ENCODE measurements around the gene MRPL32. TPM values are rescaled to one million over a fixed set of nuclear protein-coding genes. Genes with fewer than 3 reads are reported as not detected.

The MRPL32 gene
- total RNA-seq, 1 experiment from 2014 or later: 52.8 TPM

DNA sequence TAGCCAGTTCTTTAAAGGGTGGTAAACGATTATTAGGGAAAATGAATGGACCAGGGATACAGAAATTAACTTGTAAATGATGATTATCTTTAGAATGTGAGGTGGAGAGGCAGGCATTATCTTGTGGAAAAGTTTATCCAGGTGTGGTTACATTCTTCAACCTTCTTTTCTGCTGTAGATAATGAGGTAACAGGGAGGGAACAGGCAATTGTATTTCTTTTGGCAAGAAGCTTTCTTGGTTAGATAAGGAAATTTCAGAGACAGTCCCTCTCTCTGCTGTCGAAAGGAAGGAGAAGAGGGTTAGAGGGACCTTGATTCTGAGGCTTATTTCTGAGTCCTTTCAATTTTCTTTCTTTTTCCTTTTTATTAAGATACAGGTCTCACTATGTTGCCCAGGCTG lies 32.1 kb downstream of the MRPL32 start:
- Histone ChIP-seq H3K9me3 (ENCODE audit: control insufficient read depth, insufficient read depth, low read depth, low read length) (no peaks in the 10 kb centered on the region), H3K27me3 (ENCODE audit: control insufficient read depth, insufficient read depth, low read length) (peaks cover 5% of the 10 kb centered on the region; the same call in 1 of the 2 replicates), H3K4me3 (ENCODE audit: low read depth in 2 of 2, low read length in 2 of 2) (no peak overlapping the region), H3K4me1 (ENCODE audit: control insufficient read depth, insufficient read depth, low read length) (no peaks in the 10 kb centered on the region), H3K36me3 (ENCODE audit: control insufficient read depth, insufficient read depth, low read length) (no peaks in the 10 kb centered on the region), H3K27ac (ENCODE audit: low read length) (no peak overlapping the region)
- BruUV-seq (replicated peaks): no TSS peak
- ChIA-PET CTCF (no interaction called here), POLR2A (no interaction called here)
- DNase-seq (ENCODE audit: low read depth, low spot score) (no peak), ATAC-seq (no peak)
- TF ChIP-seq POLR2AphosphoS5 (IDR thresholded peaks at IDR 0.05; ENCODE audit: low read depth, low read length): no peak
- no peak for TF ChIP-seq SIN3A (IDR thresholded peaks at IDR 0.05; ENCODE audit: borderline replicate concordance, insufficient read depth, low read depth, low read length)
- TF ChIP-seq, protein P1, sequence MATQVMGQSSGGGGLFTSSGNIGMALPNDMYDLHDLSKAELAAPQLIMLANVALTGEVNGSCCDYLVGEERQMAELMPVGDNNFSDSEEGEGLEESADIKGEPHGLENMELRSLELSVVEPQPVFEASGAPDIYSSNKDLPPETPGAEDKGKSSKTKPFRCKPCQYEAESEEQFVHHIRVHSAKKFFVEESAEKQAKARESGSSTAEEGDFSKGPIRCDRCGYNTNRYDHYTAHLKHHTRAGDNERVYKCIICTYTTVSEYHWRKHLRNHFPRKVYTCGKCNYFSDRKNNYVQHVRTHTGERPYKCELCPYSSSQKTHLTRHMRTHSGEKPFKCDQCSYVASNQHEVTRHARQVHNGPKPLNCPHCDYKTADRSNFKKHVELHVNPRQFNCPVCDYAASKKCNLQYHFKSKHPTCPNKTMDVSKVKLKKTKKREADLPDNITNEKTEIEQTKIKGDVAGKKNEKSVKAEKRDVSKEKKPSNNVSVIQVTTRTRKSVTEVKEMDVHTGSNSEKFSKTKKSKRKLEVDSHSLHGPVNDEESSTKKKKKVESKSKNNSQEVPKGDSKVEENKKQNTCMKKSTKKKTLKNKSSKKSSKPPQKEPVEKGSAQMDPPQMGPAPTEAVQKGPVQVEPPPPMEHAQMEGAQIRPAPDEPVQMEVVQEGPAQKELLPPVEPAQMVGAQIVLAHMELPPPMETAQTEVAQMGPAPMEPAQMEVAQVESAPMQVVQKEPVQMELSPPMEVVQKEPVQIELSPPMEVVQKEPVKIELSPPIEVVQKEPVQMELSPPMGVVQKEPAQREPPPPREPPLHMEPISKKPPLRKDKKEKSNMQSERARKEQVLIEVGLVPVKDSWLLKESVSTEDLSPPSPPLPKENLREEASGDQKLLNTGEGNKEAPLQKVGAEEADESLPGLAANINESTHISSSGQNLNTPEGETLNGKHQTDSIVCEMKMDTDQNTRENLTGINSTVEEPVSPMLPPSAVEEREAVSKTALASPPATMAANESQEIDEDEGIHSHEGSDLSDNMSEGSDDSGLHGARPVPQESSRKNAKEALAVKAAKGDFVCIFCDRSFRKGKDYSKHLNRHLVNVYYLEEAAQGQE (IDR thresholded peaks at IDR 0.05; ENCODE audit: insufficient read depth in 1 of 2, low read depth in 2 of 2, low read length in 1 of 2): no peak
- no peak for TF ChIP-seq TCF7L2 (IDR thresholded peaks at IDR 0.05; ENCODE audit: low read depth, low read length)
- TF ChIP-seq, protein P2, sequence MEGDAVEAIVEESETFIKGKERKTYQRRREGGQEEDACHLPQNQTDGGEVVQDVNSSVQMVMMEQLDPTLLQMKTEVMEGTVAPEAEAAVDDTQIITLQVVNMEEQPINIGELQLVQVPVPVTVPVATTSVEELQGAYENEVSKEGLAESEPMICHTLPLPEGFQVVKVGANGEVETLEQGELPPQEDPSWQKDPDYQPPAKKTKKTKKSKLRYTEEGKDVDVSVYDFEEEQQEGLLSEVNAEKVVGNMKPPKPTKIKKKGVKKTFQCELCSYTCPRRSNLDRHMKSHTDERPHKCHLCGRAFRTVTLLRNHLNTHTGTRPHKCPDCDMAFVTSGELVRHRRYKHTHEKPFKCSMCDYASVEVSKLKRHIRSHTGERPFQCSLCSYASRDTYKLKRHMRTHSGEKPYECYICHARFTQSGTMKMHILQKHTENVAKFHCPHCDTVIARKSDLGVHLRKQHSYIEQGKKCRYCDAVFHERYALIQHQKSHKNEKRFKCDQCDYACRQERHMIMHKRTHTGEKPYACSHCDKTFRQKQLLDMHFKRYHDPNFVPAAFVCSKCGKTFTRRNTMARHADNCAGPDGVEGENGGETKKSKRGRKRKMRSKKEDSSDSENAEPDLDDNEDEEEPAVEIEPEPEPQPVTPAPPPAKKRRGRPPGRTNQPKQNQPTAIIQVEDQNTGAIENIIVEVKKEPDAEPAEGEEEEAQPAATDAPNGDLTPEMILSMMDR (IDR thresholded peaks at IDR 0.05): no peak
- in situ Hi-C loops (cut with HindIII; ENCODE audit: low pct_unique_long_range_greater_than_20kb, low sequenced_read_pairs): no loop called here
- intact Hi-C loops (cut with micrococcal nuclease; ENCODE audit: unreplicated experiment): no loop called here

DNA sequence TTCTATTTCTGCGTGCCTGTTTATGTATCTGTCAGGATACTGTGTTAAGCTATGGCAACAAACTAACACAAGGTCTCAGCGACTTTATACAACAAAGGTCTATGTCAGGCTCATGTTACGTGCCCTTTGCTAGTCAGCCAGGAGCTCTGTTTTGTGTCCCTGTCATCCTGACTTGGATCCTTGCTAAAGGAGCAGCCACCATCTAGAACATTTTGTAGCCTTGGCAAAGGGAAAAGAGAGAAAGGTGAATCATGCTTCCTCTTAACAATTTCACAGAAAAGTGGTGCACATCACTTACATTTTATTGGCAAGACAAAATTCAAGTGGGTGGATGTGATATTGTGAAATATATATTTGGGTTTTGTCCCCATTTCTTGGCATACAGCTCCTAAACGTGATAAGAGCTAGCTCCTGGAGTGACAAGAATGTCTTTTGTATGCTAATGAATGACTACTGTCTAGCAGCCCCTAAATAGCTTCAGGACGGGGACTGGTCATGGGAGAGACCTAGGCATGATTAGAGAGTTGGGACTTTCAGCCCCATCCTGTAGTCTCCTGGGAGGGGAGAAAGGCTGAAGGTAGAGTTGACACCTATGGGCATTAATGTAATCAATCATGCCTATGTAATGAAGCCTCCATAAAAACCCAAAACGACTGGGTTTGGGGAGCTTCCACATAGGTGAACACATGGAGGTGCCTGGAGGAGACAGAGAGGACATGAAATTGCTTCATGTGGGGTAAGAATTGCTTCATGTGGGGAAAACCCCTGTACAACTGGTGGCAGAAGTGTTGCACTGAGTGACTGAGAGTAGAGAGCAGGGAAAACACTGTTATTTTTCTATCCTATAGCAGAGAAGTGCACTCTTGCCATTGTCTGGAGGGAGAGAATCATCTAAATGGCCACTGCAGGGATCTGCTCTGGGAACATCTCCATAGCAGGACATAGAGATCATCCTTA lies 33.0 kb downstream of the MRPL32 start:
- ATAC-seq (no peak), DNase-seq (ENCODE audit: low read depth, low spot score) (no peak)
- CTCF ChIA-PET: no interaction called here
- Histone ChIP-seq H3K36me3 (ENCODE audit: control insufficient read depth, insufficient read depth, low read length) (no peaks in the 10 kb centered on the region), H3K4me3 (ENCODE audit: low read depth in 2 of 2, low read length in 2 of 2) (no peak overlapping the region), H3K9me3 (ENCODE audit: control insufficient read depth, insufficient read depth, low read depth, low read length) (no peaks in the 10 kb centered on the region), H3K27me3 (ENCODE audit: control insufficient read depth, insufficient read depth, low read length) (peaks cover 5% of the 10 kb centered on the region; the same call in 1 of the 2 replicates), H3K27ac (ENCODE audit: low read length) (no peak overlapping the region), H3K4me1 (ENCODE audit: control insufficient read depth, insufficient read depth, low read length) (no peaks in the 10 kb centered on the region)
- no peak for TF ChIP-seq TCF7L2 (IDR thresholded peaks at IDR 0.05; ENCODE audit: low read depth, low read length)
- TF ChIP-seq POLR2AphosphoS5 (IDR thresholded peaks at IDR 0.05; ENCODE audit: low read depth, low read length): no peak
- TF ChIP-seq, protein P1 (IDR thresholded peaks at IDR 0.05; ENCODE audit: insufficient read depth in 1 of 2, low read depth in 2 of 2, low read length in 1 of 2): no peak
- TF ChIP-seq, protein P2 (IDR thresholded peaks at IDR 0.05): no peak
- no peak for TF ChIP-seq SIN3A (IDR thresholded peaks at IDR 0.05; ENCODE audit: borderline replicate concordance, insufficient read depth, low read depth, low read length)
- no TSS peak for BruUV-seq (replicated peaks)
- in situ Hi-C loops (cut with HindIII; ENCODE audit: low pct_unique_long_range_greater_than_20kb, low sequenced_read_pairs) (no loop called here), intact Hi-C loops (cut with micrococcal nuclease; ENCODE audit: unreplicated experiment) (no loop called here)
- POLR2A ChIA-PET: no interaction called here
